Stimulated activated CD4-positive, alpha-beta T cell treated with anti-CD3 and anti-CD28 coated beads, Interleukin-15, amount 100 ng/mL, for 24 hours (primary cell): Measurements from ENCODE around the gene ERVV-1.
A peak's percentile ranks its signal among the peaks of the same experiment; 100 is the strongest.

Experiments used
- DNase-seq: peaks from one replicate; pipeline ENCODE4 v3.0.0-alpha.2; 2020

The ERVV-1 gene

GRCh38 chr19:53034054-53034453 is 20.3 kb downstream of the ERVV-1 start:
- no peak for DNase-seq

GRCh38 chr19:53034948-53035675 is 21.4 kb downstream of the ERVV-1 start:
- DNase-seq = no peak

- peak; percentile 10 for DNase-seq
These were observed 23.7 kb downstream of the ERVV-1 start for GRCh38 chr19:53037101-53038097.

- DNase-seq = no peak
These were observed 27.6 kb downstream of the ERVV-1 start for GRCh38 chr19:53041366-53041765.

GRCh38 chr19:53045536-53045935 is 31.8 kb downstream of the ERVV-1 start:
- DNase-seq = no peak

- no peak for DNase-seq
These were observed 33.7 kb downstream of the ERVV-1 start for GRCh38 chr19:53047379-53047778.

GRCh38 chr19:53055117-53055516 is 41.4 kb downstream of the ERVV-1 start:
- DNase-seq = no peak

- DNase-seq = peak; percentile 17
These were observed 44.3 kb downstream of the ERVV-1 start for GRCh38 chr19:53057904-53058580.
